Prostate gland (tissue), 2 donors: ENCODE data around the gene TMEM250. TPM values are rescaled to one million over a fixed set of nuclear protein-coding genes. Genes with fewer than 3 reads are reported as not detected.
A peak's percentile ranks its signal among the peaks of the same experiment; 100 is the strongest.

Experiments
- DNase-seq: peaks from one replicate; pipeline ENCODE4 v3.0.0-alpha.2; 2019; ENCODE audit warnings: low spot score
- H3K27ac ChIP-seq, 2 donors: fragments of 200-600 bp; sonication (generic); 2 replicates each; pipeline ENCODE4 v1.5.1; 2017 to 2019
- H3K27me3 ChIP-seq: fragments of 200-600 bp; sonication (generic); replicated peaks from 2 replicates; pipeline ENCODE4 v1.5.1; 2019; ENCODE audit not compliant: insufficient read depth
- H3K36me3 ChIP-seq, 2 donors: fragments of 200-600 bp; sonication (generic); 1 replicate in 1 of 2; 2 replicates in 1 of 2; pipeline versions ENCODE4 v1.5.1 to v1.8.1; 2017 to 2019
- H3K4me1 ChIP-seq: fragments of 200-600 bp; sonication (generic); replicated peaks from 2 replicates; pipeline ENCODE4 v1.5.1; 2019
- H3K4me3 ChIP-seq, 2 donors: fragments of 200-600 bp; sonication (generic); 2 replicates each; pipeline ENCODE4 v1.5.1; 2017 to 2019
- H3K9me3 ChIP-seq: fragments of 200-600 bp; sonication (generic); 2 replicates; pipeline ENCODE4 v1.5.1; 2017
- POLR2A ChIP-seq: fragments of 450-650 bp; IDR thresholded peaks from one replicate; pipeline ENCODE4 v1.6.1; 2016; ENCODE audit warnings: antibody characterized with exemption, mild to moderate bottlenecking
- POLR2AphosphoS5 ChIP-seq: sonication (generic); formaldehyde crosslinking; IDR thresholded peaks from one replicate; pipeline ENCODE4 v1.6.1; 2017; ENCODE audit warnings: antibody characterized with exemption
- WGBS: methylation state at CpG from one replicate; pipeline ENCODE4 v1.1.5; 2018; 5-methylcytosine and 5-hydroxymethylcytosine counted together
- intact Hi-C: fragments of 100-400 bp; cut with DNase I; formaldehyde crosslinking; loops from one replicate; pipeline ENCODE4 v1.14.2; 2022
- total RNA-seq, 2 donors: library from RNA; depleted of rRNA; stranded (reverse); fragments of >200 nt; gene quantifications; one replicate each; pipeline ENCODE4 v1.1.0, GENCODE V29; 2016
- TF ChIP-seq, protein P1 (sequence below), 4 experiments: fragments of 200-600 bp in 2 of 4; fragments of 450-650 bp in 2 of 4; sonication (generic) in 2 of 4; IDR thresholded peaks; 1 replicate in 3 of 4; 2 replicates in 1 of 4; pipeline ENCODE4 v1.5.1; 2016 to 2019; ENCODE audit warnings: antibody characterized with exemption in 4 of 4, mild to moderate bottlenecking in 2 of 4, moderate library complexity in 2 of 4

Gene TMEM250
- total RNA-seq, 2 donors from 2014 or later, result 44.7 to 65.1 TPM

GRCh38 chr9:136098844-136099243 is 19.8 kb downstream of the TMEM250 start:
- Histone ChIP-seq H3K27me3 (no peaks in the 10 kb centered on the region), H3K4me1 (peaks cover 6% of the 10 kb centered on the region), H3K9me3 (no peaks in the 10 kb centered on the region), H3K36me3 (no peaks in the 10 kb centered on the region), H3K27ac (no peak overlapping the region), H3K4me3 (no peak overlapping the region)
- DNase-seq, result no peak
- TF ChIP-seq POLR2A, result no peak
- no peak for TF ChIP-seq POLR2AphosphoS5
- TF ChIP-seq, protein P1, sequence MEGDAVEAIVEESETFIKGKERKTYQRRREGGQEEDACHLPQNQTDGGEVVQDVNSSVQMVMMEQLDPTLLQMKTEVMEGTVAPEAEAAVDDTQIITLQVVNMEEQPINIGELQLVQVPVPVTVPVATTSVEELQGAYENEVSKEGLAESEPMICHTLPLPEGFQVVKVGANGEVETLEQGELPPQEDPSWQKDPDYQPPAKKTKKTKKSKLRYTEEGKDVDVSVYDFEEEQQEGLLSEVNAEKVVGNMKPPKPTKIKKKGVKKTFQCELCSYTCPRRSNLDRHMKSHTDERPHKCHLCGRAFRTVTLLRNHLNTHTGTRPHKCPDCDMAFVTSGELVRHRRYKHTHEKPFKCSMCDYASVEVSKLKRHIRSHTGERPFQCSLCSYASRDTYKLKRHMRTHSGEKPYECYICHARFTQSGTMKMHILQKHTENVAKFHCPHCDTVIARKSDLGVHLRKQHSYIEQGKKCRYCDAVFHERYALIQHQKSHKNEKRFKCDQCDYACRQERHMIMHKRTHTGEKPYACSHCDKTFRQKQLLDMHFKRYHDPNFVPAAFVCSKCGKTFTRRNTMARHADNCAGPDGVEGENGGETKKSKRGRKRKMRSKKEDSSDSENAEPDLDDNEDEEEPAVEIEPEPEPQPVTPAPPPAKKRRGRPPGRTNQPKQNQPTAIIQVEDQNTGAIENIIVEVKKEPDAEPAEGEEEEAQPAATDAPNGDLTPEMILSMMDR (IDR thresholded peaks at IDR 0.05), result no peak
- WGBS, result 62% methylated on average over 14 of the region's 14 CpGs
- intact Hi-C loops, result no loop called here

GRCh38 chr9:136098210-136098609 is 20.5 kb downstream of the TMEM250 start:
- H3K36me3 ChIP-seq, result no peaks in the 10 kb centered on the region
- H3K9me3 ChIP-seq, result no peaks in the 10 kb centered on the region
- H3K4me1 ChIP-seq, result peaks cover 6% of the 10 kb centered on the region
- intact Hi-C loops, result no loop called here
- 89% methylated on average over 11 of the region's 11 CpGs for WGBS
- no peak overlapping the region for H3K27ac ChIP-seq
- H3K4me3 ChIP-seq, result no peak overlapping the region
- no peak for DNase-seq
- TF ChIP-seq POLR2AphosphoS5 (no peak), POLR2A (no peak)
- TF ChIP-seq, protein P1 (IDR thresholded peaks at IDR 0.05), result no peak
- H3K27me3 ChIP-seq, result no peaks in the 10 kb centered on the region

DNA sequence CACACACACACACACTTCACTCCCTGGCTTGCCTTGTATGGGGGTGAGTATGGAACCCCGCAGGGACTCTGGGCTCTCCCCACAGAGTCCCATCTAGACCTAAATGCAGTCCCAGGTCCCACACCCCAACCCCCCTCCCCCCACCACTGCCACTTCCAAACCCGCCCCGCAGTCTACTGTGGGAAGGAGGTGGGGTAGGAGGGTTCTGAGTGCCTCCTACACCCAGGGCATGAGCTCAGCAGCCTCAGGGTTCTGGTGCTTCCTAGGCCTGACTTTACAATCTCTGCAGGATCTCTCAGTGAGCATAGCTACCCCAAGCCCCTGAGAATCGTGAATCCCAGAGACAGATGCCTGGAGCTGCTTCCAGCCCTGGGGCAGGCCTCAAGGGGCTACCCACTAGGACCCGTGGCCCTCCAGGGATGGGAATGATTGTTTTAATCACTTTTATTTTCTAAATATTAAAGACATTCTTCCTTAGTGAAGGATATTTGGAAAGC is 22.1 kb downstream of the TMEM250 start:
- Histone ChIP-seq H3K9me3 (no peaks in the 10 kb centered on the region), H3K4me3 (peak overlapping the region in 1 of 2 donors; percentile 96), H3K4me1 (peaks cover 9% of the 10 kb centered on the region), H3K27ac (peak overlapping the region in 1 of 2 donors; percentile 89), H3K36me3 (no peaks in the 10 kb centered on the region), H3K27me3 (no peaks in the 10 kb centered on the region)
- no peak for DNase-seq
- intact Hi-C loops, result no loop called here
- WGBS, result 83% methylated on average over 5 of the region's 5 CpGs
- TF ChIP-seq, protein P1 (IDR thresholded peaks at IDR 0.05), result no peak
- TF ChIP-seq POLR2A (no peak), POLR2AphosphoS5 (no peak)

DNA sequence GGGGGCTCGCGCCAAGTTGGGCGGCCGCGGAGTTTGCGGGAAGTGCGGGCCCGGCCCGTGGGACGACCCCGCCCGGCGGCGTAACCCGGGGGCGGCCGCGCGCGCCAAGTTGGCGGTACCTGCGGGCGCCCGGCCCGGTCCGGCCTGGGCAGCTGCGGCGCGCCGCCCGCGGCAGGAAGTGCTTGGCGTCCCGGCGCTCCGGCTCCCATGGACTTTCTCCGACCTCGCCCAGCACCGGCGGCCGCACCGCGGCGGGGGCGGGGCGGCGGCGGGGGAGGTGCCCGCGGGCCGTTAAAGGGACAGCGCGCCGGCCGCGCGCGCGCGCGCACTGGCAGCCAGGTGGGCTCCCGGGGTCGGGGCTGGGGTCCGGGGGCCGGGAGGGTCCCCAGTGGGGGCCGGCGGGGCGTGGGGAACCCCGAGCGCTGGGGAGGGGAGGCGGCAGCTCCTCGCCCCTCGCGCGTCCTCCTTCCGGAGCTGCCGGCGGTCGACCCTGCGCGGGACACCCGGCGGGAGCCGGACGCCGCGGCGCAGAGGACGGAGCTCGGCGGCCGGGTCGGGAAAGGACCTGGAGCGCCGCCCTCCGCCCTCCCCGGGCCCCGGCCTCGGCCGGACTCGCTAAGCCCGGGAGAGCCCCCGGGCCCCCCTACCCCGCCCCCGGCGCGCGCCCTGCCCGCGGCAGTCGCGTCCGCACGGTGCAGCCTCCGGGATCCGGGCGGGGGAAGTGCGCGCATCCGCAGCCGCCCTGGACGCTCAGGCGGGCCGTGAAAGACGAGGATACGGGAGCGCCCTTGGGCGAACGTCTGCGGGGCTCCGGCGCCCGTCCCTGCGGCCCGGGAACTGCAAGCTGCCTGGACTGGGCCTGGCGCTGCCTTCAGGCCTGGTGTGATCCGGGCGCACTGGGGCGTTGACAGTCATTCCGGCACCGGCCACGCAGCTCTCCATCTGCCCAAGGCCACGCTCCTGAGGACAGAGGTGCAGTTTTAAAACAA is 23.3 kb downstream of the TMEM250 start, which contains the start of gene NACC2:
NACC2 (minus strand) TSS at position 220 of the 989 bp plus-strand sequence. CDS start 44,768 bp downstream, outside the sequence.
- Histone ChIP-seq H3K4me1 (peaks cover 9% of the 10 kb centered on the region), H3K27me3 (no peaks in the 10 kb centered on the region), H3K36me3 (no peaks in the 10 kb centered on the region), H3K9me3 (no peaks in the 10 kb centered on the region), H3K27ac (peak within 1 kb of the TSS; percentile 88 to 89), H3K4me3 (peak within 1 kb of the TSS; percentile 79 to 96)
- DNase-seq, result peak; percentile 64
- 2% methylated on average over 30 of the region's 143 CpGs for WGBS
- intact Hi-C loops, result no loop called here
- TF ChIP-seq POLR2A, result peak; percentile 15
- TF ChIP-seq, protein P1 (IDR thresholded peaks at IDR 0.05), result no peak
- TF ChIP-seq POLR2AphosphoS5, result no peak
